PC-3 (cell line): Measurements from ENCODE around the gene VPS54. TPM values are rescaled to one million over a fixed set of nuclear protein-coding genes. Genes with fewer than 3 reads are reported as not detected.

Experiments
- ATAC-seq: fragments of 200-7000 bp; cut with Tn5 transposase; 2 replicates; pipeline ENCODE4 v1.9.1; 2020; ENCODE audit warnings: mild to moderate bottlenecking, moderate library complexity
- BruUV-seq: library from RNA; stranded (reverse); fragments of 400-500 nt; replicated peaks from 2 replicates; lab custom pipeline; 2021; lab: Mats Ljungman, UMichigan
- CTCF ChIA-PET: fragments of 300-600 bp; sonication (Branson Sonifier 250); formaldehyde crosslinking; loops from one replicate; lab custom pipeline; 2022; ENCODE audit warnings: antibody characterized with exemption; lab: Charles Lee
- POLR2A ChIA-PET: fragments of 300-600 bp; sonication (Branson Sonifier 250); formaldehyde crosslinking; loops from one replicate; lab custom pipeline; 2022; ENCODE audit warnings: antibody characterized with exemption; ENCODE audit not compliant: unreplicated experiment; lab: Charles Lee
- DNase-seq: peaks from one replicate; pipeline ENCODE4 v3.0.0-alpha.2; 2015
- H2AFZ ChIP-seq: fragments of 300-600 bp; sonication (generic); 2 replicates; pipeline ENCODE4 v1.6.0; 2016; ENCODE audit warnings: antibody characterized with exemption, low read length
- H3F3A ChIP-seq: fragments of 300-600 bp; sonication (generic); one replicate; pipeline ENCODE4 v1.6.0; 2017; ENCODE audit warnings: antibody characterized with exemption, low read length, control low read depth, mild to moderate bottlenecking; ENCODE audit not compliant: unreplicated experiment
- H3K27ac ChIP-seq: fragments of 300-600 bp; sonication (generic); 2 replicates; pipeline ENCODE4 v1.5.1; 2016; ENCODE audit warnings: mild to moderate bottlenecking, low read length
- H3K27me3 ChIP-seq: fragments of 300-600 bp; sonication (generic); 2 replicates; pipeline ENCODE4 v1.6.1; 2016; ENCODE audit warnings: low read length, mixed read lengths
- H3K36me3 ChIP-seq: fragments of 300-600 bp; sonication (generic); 2 replicates; pipeline ENCODE4 v1.6.1; 2016; ENCODE audit warnings: low read depth, mixed run types, low read length, mixed read lengths
- H3K4me1 ChIP-seq: fragments of 300-600 bp; sonication (generic); 2 replicates; pipeline ENCODE4 v1.5.1; 2016; ENCODE audit warnings: low read length; ENCODE audit not compliant: insufficient read depth
- H3K4me2 ChIP-seq: fragments of 300-600 bp; sonication (generic); 2 replicates; pipeline ENCODE4 v1.6.0; 2016; ENCODE audit warnings: low read length
- H3K4me3 ChIP-seq: fragments of 300-600 bp; sonication (generic); 2 replicates; pipeline ENCODE4 v1.5.1; 2016; ENCODE audit warnings: mild to moderate bottlenecking, low read length, mixed read lengths
- H3K79me2 ChIP-seq: fragments of 300-600 bp; sonication (generic); 2 replicates; pipeline ENCODE4 v1.6.1; 2017; ENCODE audit warnings: low read length, mixed read lengths
- H3K9ac ChIP-seq: fragments of 300-600 bp; sonication (generic); 2 replicates; pipeline ENCODE4 v1.6.0; 2016; ENCODE audit warnings: mild to moderate bottlenecking, low read length
- H3K9me2 ChIP-seq: fragments of 300-600 bp; sonication (generic); replicated peaks from 2 replicates; pipeline ENCODE4 v1.6.1; 2016; ENCODE audit warnings: mixed run types, low read length, mixed read lengths
- H3K9me3 ChIP-seq: fragments of 300-600 bp; sonication (generic); 2 replicates; pipeline ENCODE4 v1.6.1; 2016; ENCODE audit warnings: low read length, mixed read lengths
- H4K20me1 ChIP-seq: fragments of 300-600 bp; sonication (generic); 2 replicates; pipeline ENCODE4 v1.6.1; 2016; ENCODE audit warnings: low read length, mixed read lengths
- CTCF ChIP-seq: fragments of 300-600 bp; sonication (generic); conservative IDR thresholded peaks from 2 replicates; pipeline ENCODE4 v1.5.1; 2017; ENCODE audit warnings: antibody characterized with exemption, low read depth, mild to moderate bottlenecking, low read length
- EZH2 ChIP-seq: fragments of 300-600 bp; sonication (generic); IDR thresholded peaks from one replicate; pipeline ENCODE4 v1.6.1; 2017; ENCODE audit warnings: antibody characterized with exemption, mild to moderate bottlenecking, low read length; ENCODE audit not compliant: unreplicated experiment
- EZH2phosphoT487 ChIP-seq: fragments of 300-600 bp; sonication (generic); IDR thresholded peaks from 2 replicates; pipeline ENCODE4 v1.6.1; 2018; ENCODE audit warnings: mild to moderate bottlenecking, antibody characterized with exemption, low read length, borderline replicate concordance
- intact Hi-C: fragments of 100-400 bp; cut with micrococcal nuclease; formaldehyde crosslinking; loops from 2 replicates; pipeline ENCODE4 v1.9.0; 2023
- total RNA-seq: library from RNA; depleted of rRNA; stranded (reverse); fragments of >200 nt; gene quantifications from 2 replicates; pipeline ENCODE4 v1.2.3, GENCODE V29; 2014

Gene VPS54
- total RNA-seq, 1 experiment from 2014 or later, result 17.9 TPM

DNA sequence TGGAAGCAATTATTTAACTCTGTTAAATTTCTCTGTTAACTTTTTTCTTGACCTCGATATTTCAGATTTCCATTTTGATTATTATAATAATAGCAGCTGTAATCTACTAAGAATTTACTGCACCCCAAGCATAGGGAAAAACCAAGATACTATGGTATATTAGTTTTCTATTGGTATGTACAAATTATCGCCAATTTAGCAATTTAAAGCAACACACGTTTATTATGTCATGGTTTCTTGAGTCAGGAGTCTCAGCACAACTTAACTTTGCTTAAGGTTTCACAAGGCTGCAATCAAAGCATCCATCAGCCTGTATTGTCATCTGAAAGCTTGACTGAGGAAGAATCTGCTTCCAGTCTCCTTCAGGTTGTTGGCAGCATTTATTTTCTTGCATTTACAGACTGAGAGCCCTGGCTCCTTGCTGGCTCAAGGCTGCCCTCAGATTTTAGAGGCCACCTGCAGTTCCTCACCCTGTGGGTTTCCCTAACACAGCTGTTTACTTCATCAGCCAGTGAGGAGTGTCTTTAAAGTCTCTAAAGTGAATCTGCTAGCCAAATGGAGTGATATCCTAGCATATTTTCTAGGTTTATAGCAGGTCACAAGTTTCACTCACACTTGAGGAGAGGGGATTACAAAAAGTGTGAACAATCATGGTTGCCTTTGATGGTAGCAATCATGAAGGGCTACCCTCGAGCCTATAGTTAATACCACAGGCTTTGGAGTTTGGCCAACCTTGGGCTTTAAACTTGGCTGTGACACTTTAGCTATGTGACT is 4.4 kb upstream of the VPS54 start:
- H3K27ac ChIP-seq, result no peak overlapping the region
- H3K36me3 ChIP-seq, result no peaks in the 10 kb centered on the region
- no peaks in the 10 kb centered on the region for H3F3A ChIP-seq
- no peak overlapping the region for H3K9ac ChIP-seq
- H3K4me3 ChIP-seq, result no peak overlapping the region
- H3K79me2 ChIP-seq, result peaks cover under 1% of the 10 kb centered on the region; the same call in 1 of the 2 replicates
- H4K20me1 ChIP-seq, result no peaks in the 10 kb centered on the region
- intact Hi-C loops, result no loop called here
- H3K9me2 ChIP-seq, result no peaks in the 10 kb centered on the region
- DNase-seq, result no peak
- TF ChIP-seq EZH2 (no peak), CTCF (no peak), EZH2phosphoT487 (no peak)
- POLR2A ChIA-PET, result no interaction called here
- H3K9me3 ChIP-seq, result no peaks in the 10 kb centered on the region
- H2AFZ ChIP-seq, result no peak overlapping the region
- CTCF ChIA-PET, result interaction anchor here (0.6 kb wide), 1 partner anchor 27 kb away, joined by 10 read pairs; no protein-coding TSS in a partner anchor
- H3K27me3 ChIP-seq, result no peaks in the 10 kb centered on the region
- ATAC-seq, result no peak
- H3K4me1 ChIP-seq, result peaks cover 17% of the 10 kb centered on the region
- BruUV-seq, result no TSS peak
- H3K4me2 ChIP-seq, result no peak overlapping the region

DNA sequence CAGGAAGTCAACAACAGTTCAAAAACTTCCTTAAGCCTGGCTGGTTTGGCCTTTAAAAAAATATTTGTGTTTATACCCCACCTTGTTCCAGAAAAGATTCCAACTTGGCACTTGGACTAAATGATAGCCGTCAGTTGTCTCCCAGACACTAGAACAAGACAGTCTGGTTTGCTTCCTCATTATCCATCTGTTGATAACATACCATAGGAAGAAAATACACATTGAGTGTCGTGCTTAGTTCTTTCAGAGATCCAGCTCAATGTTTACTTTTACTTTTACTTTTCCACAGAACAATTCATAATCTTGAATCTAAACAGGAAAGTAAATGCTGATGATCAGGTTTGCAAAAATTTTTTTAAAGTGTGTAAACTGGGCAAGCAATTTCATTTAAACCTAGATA is 2.4 kb upstream of the VPS54 start:
- DNase-seq, result no peak
- Histone ChIP-seq H3K36me3 (no peaks in the 10 kb centered on the region), H3K27ac (no peak overlapping the region), H3K4me2 (peak overlapping the region; percentile 35), H3F3A (no peaks in the 10 kb centered on the region), H3K27me3 (no peaks in the 10 kb centered on the region), H3K79me2 (peaks cover 22% of the 10 kb centered on the region), H3K4me3 (no peak overlapping the region), H3K4me1 (peaks cover 17% of the 10 kb centered on the region), H3K9ac (no peak overlapping the region), H4K20me1 (no peaks in the 10 kb centered on the region), H3K9me2 (no peaks in the 10 kb centered on the region), H2AFZ (0 out of 2 replicates have a peak overlapping the region, but pooled peaks have one; percentile 28), H3K9me3 (no peaks in the 10 kb centered on the region)
- POLR2A ChIA-PET, result no interaction called here
- no peak for TF ChIP-seq CTCF
- no peak for TF ChIP-seq EZH2
- TF ChIP-seq EZH2phosphoT487, result no peak
- BruUV-seq, result no TSS peak
- intact Hi-C loops, result no loop called here
- no peak for ATAC-seq
- CTCF ChIA-PET, result interaction anchor here (0.6 kb wide), 2 partner anchors 161 to 305 kb away, joined by 3 to 4 read pairs; no protein-coding TSS in a partner anchor

- DNase-seq (peak; percentile 24), ATAC-seq (no peak; the same call in 1 of the 2 replicates)
- Histone ChIP-seq H3K36me3 (no peaks in the 10 kb centered on the region), H2AFZ (peak overlapping the region; percentile 93), H3K9me2 (no peaks in the 10 kb centered on the region), H3K9me3 (no peaks in the 10 kb centered on the region), H4K20me1 (no peaks in the 10 kb centered on the region), H3K4me2 (peak overlapping the region; percentile 97), H3K9ac (peak overlapping the region; percentile 84), H3K79me2 (peaks cover 37% of the 10 kb centered on the region), H3K4me3 (peak overlapping the region; percentile 91; the same call in 1 of the 2 replicates), H3K27me3 (no peaks in the 10 kb centered on the region), H3K4me1 (peaks cover 23% of the 10 kb centered on the region), H3K27ac (peak overlapping the region; percentile 39), H3F3A (no peaks in the 10 kb centered on the region)
- CTCF ChIA-PET, result no interaction called here
- intact Hi-C loops, result loop anchor here (5.0 to 10.0 kb wide), 3 partner anchors 38 to 325 kb away; no protein-coding TSS in a partner anchor
- TF ChIP-seq EZH2, result no peak
- no peak for TF ChIP-seq EZH2phosphoT487
- TF ChIP-seq CTCF, result no peak
- no TSS peak for BruUV-seq
- POLR2A ChIA-PET, result no interaction called here
Observed at GRCh38 chr2:64019975-64020528, 824 bp upstream of the VPS54 start.
